Tibial artery (tissue), 4 donors: ENCODE measurements around the gene LYSMD3.

Experiments
- DNase-seq, 2 donors: peaks; one replicate each; pipeline ENCODE4 v3.0.0-alpha.2; 2019
- H3K27ac ChIP-seq, 2 donors: fragments of 200-600 bp; sonication (generic) in 1 of 2; 1 replicate in 1 of 2; 2 replicates in 1 of 2; pipeline ENCODE4 v1.5.1; 2018 to 2019; ENCODE audit warnings: mild to moderate bottlenecking in 1 of 2
- H3K27me3 ChIP-seq, 2 donors: fragments of 200-600 bp; sonication (generic) in 1 of 2; one replicate each; pipeline versions ENCODE4 v1.5.1 to v1.6.0; 2016 to 2019
- H3K36me3 ChIP-seq, 3 donors: fragments of 200-600 bp; sonication (generic) in 2 of 3; one replicate each; pipeline ENCODE4 v1.5.1; 2016 to 2019; ENCODE audit warnings: mild to moderate bottlenecking in 2 of 3
- H3K4me1 ChIP-seq, 4 donors: fragments of 200-600 bp; sonication (generic) in 2 of 4; 1 replicate in 3 of 4; 2 replicates in 1 of 4; pipeline ENCODE4 v1.5.1; 2016 to 2019
- H3K4me3 ChIP-seq, 2 donors: fragments of 200-600 bp; sonication (generic) in 1 of 2; 1 replicate in 1 of 2; 2 replicates in 1 of 2; pipeline ENCODE4 v1.5.1; 2018 to 2019; ENCODE audit warnings: mild to moderate bottlenecking in 2 of 2
- H3K9me3 ChIP-seq, 3 donors: fragments of 200-600 bp; sonication (generic) in 1 of 3; one replicate each; pipeline ENCODE4 v1.5.1; 2016 to 2019
- intact Hi-C: fragments of 100-400 bp; cut with DNase I; formaldehyde crosslinking; loops from one replicate; pipeline ENCODE4 v1.15.0; 2023; ENCODE audit warnings: low total_unique reads
- TF ChIP-seq, protein P1 (sequence below), 2 experiments: fragments of 200-600 bp in 1 of 2; fragments of 450-650 bp in 1 of 2; IDR thresholded peaks; one replicate each; pipeline ENCODE4 v1.5.1; 2017 to 2019; ENCODE audit warnings: antibody characterized with exemption in 2 of 2, mild to moderate bottlenecking in 1 of 2, moderate library complexity in 1 of 2

Gene LYSMD3

DNA sequence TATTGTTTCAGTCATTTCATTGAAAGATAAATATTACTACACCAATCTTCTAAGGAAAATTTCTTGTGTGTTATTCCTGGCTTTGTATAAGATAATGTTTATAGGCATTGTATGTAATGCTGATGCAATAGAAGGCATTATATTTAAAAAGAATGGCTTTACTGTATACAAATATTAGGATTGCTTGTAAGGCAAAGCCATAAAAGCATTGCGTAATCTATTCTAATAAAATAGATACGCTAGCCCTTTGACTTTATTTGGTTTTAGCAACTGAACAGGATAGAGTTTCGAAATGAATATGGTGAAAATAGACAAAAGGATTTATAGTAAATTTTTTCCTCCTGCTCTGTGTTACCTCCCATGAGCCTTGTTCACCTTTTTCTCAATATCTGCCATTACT, 5.5 kb upstream of the LYSMD3 start:
- intact Hi-C loops, result loop anchor here (5.0 kb wide), 1 partner anchor 98 kb away; no protein-coding TSS in a partner anchor
- H3K36me3 ChIP-seq, result no peaks in the 10 kb centered on the region
- no peak overlapping the region for H3K4me3 ChIP-seq
- H3K27me3 ChIP-seq, result peaks cover 0 to 5% of the 10 kb centered on the region in 2 donors
- no peaks in the 10 kb centered on the region for H3K9me3 ChIP-seq
- peaks cover 0 to 12% (median 8%) of the 10 kb centered on the region in 4 donors for H3K4me1 ChIP-seq
- no peak for DNase-seq
- H3K27ac ChIP-seq, result no peak overlapping the region
- TF ChIP-seq, protein P1, sequence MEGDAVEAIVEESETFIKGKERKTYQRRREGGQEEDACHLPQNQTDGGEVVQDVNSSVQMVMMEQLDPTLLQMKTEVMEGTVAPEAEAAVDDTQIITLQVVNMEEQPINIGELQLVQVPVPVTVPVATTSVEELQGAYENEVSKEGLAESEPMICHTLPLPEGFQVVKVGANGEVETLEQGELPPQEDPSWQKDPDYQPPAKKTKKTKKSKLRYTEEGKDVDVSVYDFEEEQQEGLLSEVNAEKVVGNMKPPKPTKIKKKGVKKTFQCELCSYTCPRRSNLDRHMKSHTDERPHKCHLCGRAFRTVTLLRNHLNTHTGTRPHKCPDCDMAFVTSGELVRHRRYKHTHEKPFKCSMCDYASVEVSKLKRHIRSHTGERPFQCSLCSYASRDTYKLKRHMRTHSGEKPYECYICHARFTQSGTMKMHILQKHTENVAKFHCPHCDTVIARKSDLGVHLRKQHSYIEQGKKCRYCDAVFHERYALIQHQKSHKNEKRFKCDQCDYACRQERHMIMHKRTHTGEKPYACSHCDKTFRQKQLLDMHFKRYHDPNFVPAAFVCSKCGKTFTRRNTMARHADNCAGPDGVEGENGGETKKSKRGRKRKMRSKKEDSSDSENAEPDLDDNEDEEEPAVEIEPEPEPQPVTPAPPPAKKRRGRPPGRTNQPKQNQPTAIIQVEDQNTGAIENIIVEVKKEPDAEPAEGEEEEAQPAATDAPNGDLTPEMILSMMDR (IDR thresholded peaks at IDR 0.05), result no peak

DNA sequence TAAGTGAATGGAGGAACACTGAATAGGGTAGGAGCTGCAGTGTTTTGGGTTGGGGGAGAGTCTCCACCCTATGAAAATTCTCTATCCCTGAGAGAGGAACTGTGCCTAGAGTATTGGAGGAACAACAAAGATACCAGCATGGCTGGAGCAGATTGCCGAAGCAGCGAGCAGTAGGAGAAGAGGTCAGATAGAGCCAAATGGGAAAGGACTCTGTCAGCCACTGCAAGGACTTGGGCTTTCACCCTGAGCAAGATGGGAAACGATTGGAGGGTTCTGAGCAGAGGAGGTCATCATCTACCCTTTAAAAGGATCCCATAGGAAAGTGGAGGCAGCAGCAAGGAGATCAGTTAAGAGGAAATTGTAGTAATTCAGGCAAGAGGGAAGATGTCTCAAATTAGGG, 4.4 kb upstream of the LYSMD3 start:
- TF ChIP-seq, protein P1 (IDR thresholded peaks at IDR 0.05), result no peak
- Histone ChIP-seq H3K4me1 (peaks cover 0 to 12% (median 8%) of the 10 kb centered on the region in 4 donors), H3K36me3 (no peaks in the 10 kb centered on the region), H3K27me3 (peaks cover 0 to 5% of the 10 kb centered on the region in 2 donors), H3K27ac (no peak overlapping the region), H3K9me3 (no peaks in the 10 kb centered on the region), H3K4me3 (no peak overlapping the region)
- intact Hi-C loops, result loop anchor here (5.0 kb wide), 1 partner anchor 96 kb away; no protein-coding TSS in a partner anchor
- no peak for DNase-seq

DNA sequence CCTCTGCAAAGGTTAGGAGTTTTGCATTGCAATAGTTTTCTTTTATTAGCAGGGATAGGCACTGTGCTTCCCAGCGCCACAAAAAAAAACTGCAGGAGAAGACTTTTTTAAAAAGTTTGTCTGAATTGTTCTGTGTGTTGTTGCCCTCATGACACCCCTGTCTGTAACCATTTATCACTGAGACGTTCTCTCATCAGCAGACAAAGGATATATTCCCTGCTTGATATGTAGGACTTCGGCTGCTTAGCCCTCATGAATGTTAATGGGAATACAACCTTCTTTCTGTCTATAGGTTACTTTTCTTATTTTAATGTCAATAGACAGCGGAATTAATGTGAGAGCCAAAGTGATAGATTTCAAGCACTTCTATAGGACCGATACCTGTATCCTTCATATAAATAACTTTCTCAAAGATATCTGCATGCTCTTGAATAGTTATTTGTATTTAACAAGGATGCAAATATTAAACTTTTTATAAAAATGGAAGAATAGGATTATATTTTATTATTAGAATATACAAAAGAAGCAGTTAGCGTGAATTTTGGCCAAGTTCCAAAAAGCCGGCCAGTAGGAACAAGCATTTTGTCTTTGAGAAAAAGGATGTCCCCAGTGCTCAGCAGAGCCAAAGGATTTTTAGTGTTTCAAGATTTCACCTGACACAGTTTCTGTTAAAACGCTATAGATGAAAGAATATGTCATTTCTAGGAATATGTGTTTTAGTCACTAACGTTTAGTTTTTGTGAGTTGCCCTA, 1.5 kb upstream of the LYSMD3 start:
- DNase-seq, result no peak
- Histone ChIP-seq H3K36me3 (no peaks in the 10 kb centered on the region), H3K27me3 (peaks cover 0 to 5% of the 10 kb centered on the region in 2 donors), H3K4me3 (peak overlapping the region in 1 of 2 donors; percentile 64), H3K9me3 (no peaks in the 10 kb centered on the region), H3K27ac (peak overlapping the region in 1 of 2 donors; percentile 84), H3K4me1 (peaks cover 0 to 30% (median 18%) of the 10 kb centered on the region in 4 donors)
- intact Hi-C loops, result loop anchor here (5.0 kb wide), 1 partner anchor 94 kb away; no protein-coding TSS in a partner anchor
- TF ChIP-seq, protein P1 (IDR thresholded peaks at IDR 0.05), result no peak

DNA sequence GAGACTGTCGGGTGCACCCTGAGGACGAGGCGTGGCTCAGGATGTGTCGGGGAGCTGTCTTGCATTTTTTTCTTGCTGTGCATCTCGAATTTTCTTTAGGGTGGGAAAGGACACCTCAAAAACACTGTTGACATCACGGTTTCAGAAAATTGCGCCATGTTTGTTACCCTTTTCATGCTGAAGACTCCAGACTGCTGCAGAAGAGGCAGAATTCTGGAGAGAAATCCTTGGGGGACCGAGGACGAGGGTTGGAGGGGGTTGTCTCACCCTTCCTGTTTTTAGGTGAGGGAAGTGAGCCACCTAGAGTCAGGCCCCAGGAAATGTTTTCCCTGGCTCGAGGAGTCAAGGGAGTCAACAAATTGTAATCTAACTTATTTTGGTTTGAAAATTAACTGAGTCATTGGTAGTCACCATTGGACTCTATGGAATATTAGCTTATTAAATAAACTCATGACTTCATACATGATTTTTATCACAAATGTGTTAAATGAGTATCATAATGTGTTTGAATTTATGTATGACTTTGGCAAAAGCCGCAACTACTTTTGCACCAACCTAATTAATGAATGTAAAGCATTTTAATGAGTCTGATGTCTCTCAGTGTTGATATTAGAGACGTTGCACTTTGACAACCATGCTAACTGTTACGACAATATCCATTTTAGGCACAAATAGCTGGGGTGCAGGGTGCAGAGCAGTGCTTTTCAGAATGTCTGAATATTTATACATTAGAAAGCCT, 724 bp upstream of the LYSMD3 start:
- intact Hi-C loops, result loop anchor here (5.0 kb wide), 2 partner anchors 53 to 93 kb away; no protein-coding TSS in a partner anchor
- H3K4me3 ChIP-seq, result peak overlapping the region; percentile 64 to 95
- no peaks in the 10 kb centered on the region for H3K27me3 ChIP-seq
- peak overlapping the region; percentile 84 to 98 for H3K27ac ChIP-seq
- H3K36me3 ChIP-seq, result peaks cover 0 to 5% (median 0%) of the 10 kb centered on the region in 3 donors
- no peaks in the 10 kb centered on the region for H3K9me3 ChIP-seq
- H3K4me1 ChIP-seq, result peaks cover 0 to 30% (median 18%) of the 10 kb centered on the region in 4 donors
- TF ChIP-seq, protein P1 (IDR thresholded peaks at IDR 0.05), result peak; percentile 54 to 65
- DNase-seq, result peak; percentile 60 to 82

DNA sequence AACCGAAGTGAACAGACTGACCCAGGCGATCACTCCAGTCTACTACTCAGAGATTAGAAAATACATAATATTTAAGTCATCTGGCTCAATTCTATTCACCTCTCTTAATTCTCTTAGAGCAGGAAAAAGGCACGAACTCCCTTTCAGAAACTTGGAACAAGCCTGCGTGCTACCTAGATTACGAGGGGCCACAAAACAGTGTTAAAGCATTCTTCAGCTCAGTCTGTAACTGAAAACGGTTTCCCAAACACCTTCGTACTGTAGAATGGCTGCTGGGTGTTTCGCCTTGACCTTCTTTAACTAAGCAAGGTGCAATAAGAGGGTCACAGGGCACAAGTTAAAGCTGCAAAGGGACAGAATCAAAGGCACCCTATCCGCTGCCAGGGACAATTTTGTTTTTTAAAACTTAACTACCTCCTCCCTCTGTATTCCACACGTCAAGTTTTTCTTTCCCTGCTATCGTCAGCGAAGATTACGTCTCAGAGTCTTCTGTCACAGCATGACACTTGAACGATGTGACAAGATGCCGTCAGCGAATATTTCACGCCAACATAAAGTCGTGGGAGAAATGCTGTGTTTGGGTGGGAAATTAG, 687 bp downstream of the LYSMD3 start:
- intact Hi-C loops, result loop anchor here (5.0 kb wide), 1 partner anchor 51 kb away; no protein-coding TSS in a partner anchor

More for the DNA sequence above, 687 bp downstream of the LYSMD3 start:
- no peak for DNase-seq
- peak overlapping the region; percentile 84 to 98 for H3K27ac ChIP-seq
- peak overlapping the region; percentile 64 to 95 for H3K4me3 ChIP-seq
- H3K4me1 ChIP-seq, result peaks cover 0 to 35% (median 18%) of the 10 kb centered on the region in 4 donors
- H3K9me3 ChIP-seq, result no peaks in the 10 kb centered on the region
- H3K27me3 ChIP-seq, result no peaks in the 10 kb centered on the region
- H3K36me3 ChIP-seq, result peaks cover 8 to 16% (median 11%) of the 10 kb centered on the region in 3 donors
- TF ChIP-seq, protein P1 (IDR thresholded peaks at IDR 0.05), result no peak
